GM23338 (cell line): ENCODE results near the gene UBE2J1. TPM values are rescaled to one million over a fixed set of nuclear protein-coding genes. Genes with fewer than 3 reads are reported as not detected.

Source experiments
- ATAC-seq: fragments of 200-7000 bp; cut with Tn5 transposase; 3 replicates; pipeline ENCODE4 v1.9.1; 2020
- DNase-seq: peaks from one replicate; pipeline ENCODE4 v3.0.0-alpha.2; 2015; ENCODE audit warnings: low spot score
- H2AFZ ChIP-seq: fragments of 200-600 bp; sonication (generic); 2 replicates; pipeline ENCODE4 v1.8.0; 2016; ENCODE audit warnings: antibody characterized with exemption, mild to moderate bottlenecking, moderate library complexity
- H3F3A ChIP-seq: fragments of 200-600 bp; sonication (generic); replicated peaks from 2 replicates; pipeline ENCODE4 v1.8.0; 2017; ENCODE audit warnings: antibody characterized with exemption, mixed run types, low read depth
- H3K27ac ChIP-seq: fragments of 200-600 bp; sonication (generic); 2 replicates; pipeline ENCODE4 v1.6.1; 2016; ENCODE audit warnings: low read depth
- H3K27me3 ChIP-seq: fragments of 200-600 bp; sonication (generic); 2 replicates; pipeline ENCODE4 v1.8.0; 2016; ENCODE audit warnings: mild to moderate bottlenecking, mixed run types, moderate library complexity; ENCODE audit not compliant: insufficient read depth
- H3K36me3 ChIP-seq: fragments of 200-600 bp; sonication (generic); 2 replicates; pipeline ENCODE4 v1.8.0; 2016; ENCODE audit warnings: mild to moderate bottlenecking; ENCODE audit not compliant: insufficient read depth
- H3K4me1 ChIP-seq: fragments of 200-600 bp; sonication (generic); 2 replicates; pipeline ENCODE4 v1.8.0; 2016; ENCODE audit warnings: mild to moderate bottlenecking, moderate library complexity; ENCODE audit not compliant: insufficient read depth
- H3K4me2 ChIP-seq: fragments of 200-600 bp; sonication (generic); 2 replicates; pipeline ENCODE4 v1.7.1; 2017; ENCODE audit warnings: mixed run types
- H3K4me3 ChIP-seq: fragments of 200-600 bp; sonication (generic); 2 replicates; pipeline ENCODE4 v1.6.1; 2016; ENCODE audit warnings: mixed run types
- H3K79me2 ChIP-seq: fragments of 200-600 bp; sonication (generic); replicated peaks from 2 replicates; pipeline ENCODE4 v1.8.0; 2017; ENCODE audit warnings: mild to moderate bottlenecking; ENCODE audit not compliant: insufficient read depth
- H3K9me2 ChIP-seq: fragments of 200-600 bp; sonication (generic); 2 replicates; pipeline ENCODE4 v1.8.0; 2017; ENCODE audit not compliant: insufficient read depth
- H4K20me1 ChIP-seq: fragments of 200-600 bp; sonication (generic); replicated peaks from 2 replicates; pipeline ENCODE4 v1.8.0; 2017; ENCODE audit warnings: mild to moderate bottlenecking; ENCODE audit not compliant: insufficient read depth
- H3K27ac Mint-ChIP-seq: 2 replicates; pipeline ENCODE4 v1.8.0; 2020; ENCODE audit warnings: inconsistent platforms, mild to moderate bottlenecking, moderate library complexity, mixed read lengths
- H3K27me3 Mint-ChIP-seq: 3 replicates; pipeline ENCODE4 v1.8.0; 2022; ENCODE audit warnings: low read depth, mild to moderate bottlenecking, moderate library complexity, mixed read lengths, inconsistent platforms; ENCODE audit not compliant: insufficient read depth, poor library complexity
- H3K36me3 Mint-ChIP-seq: 3 replicates; pipeline ENCODE4 v1.8.0; 2021; ENCODE audit warnings: low read depth, mild to moderate bottlenecking, inconsistent platforms, moderate library complexity, mixed read lengths
- H3K4me1 Mint-ChIP-seq: 3 replicates; pipeline ENCODE4 v1.8.0; 2020; ENCODE audit warnings: mild to moderate bottlenecking, inconsistent platforms, mixed read lengths
- H3K4me3 Mint-ChIP-seq: 3 replicates; pipeline ENCODE4 v1.8.0; 2021; ENCODE audit warnings: moderate library complexity, mild to moderate bottlenecking, inconsistent platforms, mixed read lengths
- H3K9me3 Mint-ChIP-seq: 3 replicates; pipeline ENCODE4 v1.8.0; 2020; ENCODE audit warnings: moderate library complexity, mild to moderate bottlenecking, inconsistent platforms, mixed read lengths
- CREB1 ChIP-seq: fragments of 250-450 bp; sonication (Bioruptor Pico); IDR thresholded peaks from 2 replicates; pipeline ENCODE4 v1.5.0; 2020; ENCODE audit warnings: low read depth, mild to moderate bottlenecking, moderate library complexity
- CTCF ChIP-seq, 2 experiments: fragments of 200-600 bp in 1 of 2; sonication (generic) in 1 of 2; conservative IDR thresholded peaks; 2 replicates each; pipeline versions ENCODE4 v1.5.1 to v1.6.1; 2016 to 2017; ENCODE audit warnings: antibody characterized with exemption in 2 of 2, low read depth in 2 of 2, mild to moderate bottlenecking in 2 of 2, moderate library complexity in 1 of 2
- ETS1 ChIP-seq: IDR thresholded peaks from 2 replicates; pipeline ENCODE4 v1.6.1; 2016; ENCODE audit warnings: antibody characterized with exemption
- EZH2 ChIP-seq: fragments of 200-600 bp; sonication (generic); IDR thresholded peaks from one replicate; pipeline ENCODE4 v1.8.0; 2017; ENCODE audit warnings: antibody characterized with exemption, mild to moderate bottlenecking, low read depth; ENCODE audit not compliant: unreplicated experiment
- EZH2phosphoT487 ChIP-seq: fragments of 200-600 bp; sonication (generic); IDR thresholded peaks from one replicate; pipeline ENCODE4 v1.8.1; 2018; ENCODE audit warnings: antibody characterized with exemption; ENCODE audit not compliant: unreplicated experiment
- JUNB ChIP-seq: IDR thresholded peaks from one replicate; pipeline ENCODE4 v1.6.1; 2016; ENCODE audit warnings: antibody characterized with exemption; ENCODE audit not compliant: unreplicated experiment
- NANOG ChIP-seq: IDR thresholded peaks from 2 replicates; pipeline ENCODE4 v1.6.1; 2016; ENCODE audit warnings: antibody characterized with exemption, borderline replicate concordance
- POLR2AphosphoS5 ChIP-seq: IDR thresholded peaks from 2 replicates; pipeline ENCODE4 v1.6.1; 2016; ENCODE audit warnings: antibody characterized with exemption, low read depth
- REST ChIP-seq: IDR thresholded peaks from one replicate; pipeline ENCODE4 v1.6.1; 2018; ENCODE audit warnings: antibody characterized with exemption; ENCODE audit not compliant: unreplicated experiment
- STAT1 ChIP-seq: IDR thresholded peaks from one replicate; pipeline ENCODE4 v1.6.1; 2016; ENCODE audit warnings: antibody characterized with exemption; ENCODE audit not compliant: unreplicated experiment
- ZNF114 ChIP-seq: fragments of 250-450 bp; sonication (Bioruptor Pico); IDR thresholded peaks from 2 replicates; pipeline ENCODE4 v1.5.0; 2020; ENCODE audit warnings: mild to moderate bottlenecking, moderate library complexity
- ZNF331 ChIP-seq: fragments of 250-450 bp; sonication (Bioruptor Pico); IDR thresholded peaks from 2 replicates; pipeline ENCODE4 v1.5.0; 2020; ENCODE audit warnings: low read depth, mild to moderate bottlenecking, moderate library complexity
- ZNF462 ChIP-seq: fragments of 250-450 bp; sonication (Bioruptor Pico); IDR thresholded peaks from 2 replicates; pipeline ENCODE4 v1.5.0; 2020; ENCODE audit warnings: mild to moderate bottlenecking, moderate library complexity
- polyA plus RNA-seq: library from polyadenylated mRNA; unstranded; fragments of >200 nt; fragmentation: Nextera tagmentation; extraction: Ambion mirVana; gene quantifications from 2 replicates; pipeline ENCODE4 v1.2.1, GENCODE V29; 2016
- total RNA-seq: library from RNA; depleted of rRNA; stranded (reverse); fragments of >200 nt; shearing (Covaris generic); gene quantifications from 2 replicates; pipeline ENCODE4 v1.2.3, GENCODE V29; 2014

The UBE2J1 gene
- total and polyA plus RNA-seq, 2 experiments from 2014 or later = 7.5 to 13.1 TPM

- Histone ChIP-seq H2AFZ (no peak overlapping the region), H3K4me3 (no peak overlapping the region), H3K4me1 (peaks cover 8% of the 10 kb centered on the region; the same call in 1 of the 2 replicates), H3K9me2 (no peaks in the 10 kb centered on the region), H3K4me2 (no peak overlapping the region), H3K79me2 (no peaks in the 10 kb centered on the region; the same call in 1 of the 2 replicates), H3K27me3 (peaks cover 12% of the 10 kb centered on the region), H3K27ac (no peak overlapping the region), H3F3A (0 out of 2 replicates have a peak, but pooled peaks cover 4% of the 10 kb centered on the region), H3K36me3 (no peaks in the 10 kb centered on the region), H4K20me1 (no peaks in the 10 kb centered on the region)
- Mint-ChIP-seq H3K27me3 (peaks cover 7% of the 10 kb centered on the region), H3K9me3 (no peaks in the 10 kb centered on the region), H3K4me1 (peaks cover 22% of the 10 kb centered on the region), H3K27ac (no peak overlapping the region), H3K36me3 (no peaks in the 10 kb centered on the region), H3K4me3 (no peak overlapping the region)
- DNase-seq (no peak), ATAC-seq (no peak)
- TF ChIP-seq STAT1 (no peak), EZH2 (no peak), ZNF331 (CRISPR knock-in tag) (no peak), REST (no peak), ZNF114 (no peak), CTCF (conservative IDR thresholded peaks at IDR 0.05; ENCODE audit: low read depth in 2 of 2) (no peak), POLR2AphosphoS5 (no peak), ETS1 (no peak), CREB1 (CRISPR knock-in tag) (no peak), ZNF462 (CRISPR knock-in tag) (no peak), EZH2phosphoT487 (no peak), NANOG (no peak), JUNB (no peak)
These were observed 4.7 kb downstream of the UBE2J1 start for GRCh38 chr6:89347825-89348224.
